Pancreas (tissue), 10 donors: ENCODE measurements around the gene CCSER2. TPM values are rescaled to one million over a fixed set of nuclear protein-coding genes. Genes with fewer than 3 reads are reported as not detected.

ENCODE experiments used
- ATAC-seq, 4 donors: fragments of 200-7000 bp; cut with Tn5 transposase; one replicate each; pipeline versions ENCODE4 v1.8.0 to v1.9.1; 2020; ENCODE audit warnings: mild to moderate bottlenecking in 4 of 4, moderate library complexity in 4 of 4
- DNase-seq, 6 donors: peaks; one replicate each; pipeline ENCODE4 v3.0.0-alpha.2; 2020
- FAIRE-seq: peaks from 2 replicates; lab custom pipeline; 2012; peaks lifted over from hg19 to GRCh38; lab: Jason Lieb, UNC
- H3K27ac ChIP-seq, 4 donors: fragments of 200-600 bp; sonication (generic); 1 replicate in 3 of 4; 2 replicates in 1 of 4; pipeline versions ENCODE4 v1.5.0 to v1.8.0; 2020
- H3K27me3 ChIP-seq, 4 donors: fragments of 200-600 bp; one replicate each; pipeline ENCODE4 v1.8.0; 2021
- H3K36me3 ChIP-seq, 3 donors: fragments of 200-600 bp; sonication (generic) in 1 of 3; one replicate each; pipeline versions ENCODE4 v1.5.0 to v1.8.0; 2020 to 2021
- H3K4me1 ChIP-seq, 3 donors: fragments of 200-600 bp; one replicate each; pipeline ENCODE4 v1.8.0; 2021
- H3K4me3 ChIP-seq, 4 donors: fragments of 200-600 bp; sonication (generic) in 2 of 4; one replicate each; pipeline versions ENCODE4 v1.5.0 to v1.8.0; 2020 to 2021
- H3K9me3 ChIP-seq, 4 donors: fragments of 200-600 bp; one replicate each; pipeline ENCODE4 v1.8.0; 2021
- CTCF ChIP-seq, 4 donors: fragments of 200-600 bp; sonication (generic) in 3 of 4; IDR thresholded peaks; one replicate each; pipeline versions ENCODE4 v1.5.0 to v1.8.0; 2021; ENCODE audit warnings: antibody characterized with exemption in 4 of 4
- whole genome bisulfite sequencing, 2 donors: extraction: QIAGEN DNeasy Blood & Tissue Kit; methylation state at CpG; one replicate each; pipeline ENCODE4 v1.1.7; 2013; 5-methylcytosine and 5-hydroxymethylcytosine counted together
- intact Hi-C, 3 donors: fragments of 100-400 bp; cut with DNase I; formaldehyde crosslinking; loops; one replicate each; pipeline versions ENCODE4 v1.11.1 to v1.14.2; 2022
- polyA plus RNA-seq, 2 donors: library from polyadenylated mRNA; stranded (reverse); fragments of 200-250 nt; gene quantifications; one replicate each; pipeline ENCODE4 v1.2.3, GENCODE V29; 2013
- total RNA-seq, 6 donors: library from RNA; stranded (reverse); fragmentation: NEBNext Ultra II Directional in 4 of 6; extraction: Animal tissue kit (Norgen Biotek cat#: 25700) in 4 of 6; gene quantifications; one replicate each; pipeline versions ENCODE4 v1.2.1 to v1.2.4, GENCODE V29; 2021 to 2023
- donor health status: healthy with polysubstance abuse.
- donor health status: DM: no; HTN: no; CAD: no; lungs with moderate emphysema.
- donor health status: DM: no; HTN: no; CAD: no.
- donor health status: control.
- donor health status: control.
- donor health status: Bipolar disorder and iron deficiency.
- donor health status: DM: yes; HTN: yes; CAD: no.
- donor health status: DM: no; HTN: no; CAD: no.
- donor health status: DM: no; HTN: no; CAD: no.
- donor health status: DM: yes; HTN: yes; CAD: no.

The CCSER2 gene
- total and polyA plus RNA-seq, 8 donors = 3.5 to 25.6 (median 21.8) TPM

GRCh38 chr10:84293574-84294016, 34.8 kb upstream of the CCSER2 start:
- Histone ChIP-seq H3K4me3 (no peak overlapping the region), H3K27me3 (no peaks in the 10 kb centered on the region), H3K4me1 (peaks cover 0 to under 1% (median 0%) of the 10 kb centered on the region in 3 donors), H3K27ac (no peak overlapping the region), H3K9me3 (no peaks in the 10 kb centered on the region), H3K36me3 (no peaks in the 10 kb centered on the region)
- ATAC-seq (no peak), DNase-seq (no peak), FAIRE-seq (no peak)
- TF ChIP-seq CTCF (IDR thresholded peaks at IDR 0.05) = no peak
- intact Hi-C loops = no loop called here
- WGBS, 2 donors = 60 to 73% methylated on average over 4 of the region's 4 CpGs

GRCh38 chr10:84294766-84295447, 33.5 kb upstream of the CCSER2 start:
- no peaks in the 10 kb centered on the region for H3K4me1 ChIP-seq
- H3K4me3 ChIP-seq = no peak overlapping the region
- no peak overlapping the region for H3K27ac ChIP-seq
- no peaks in the 10 kb centered on the region for H3K9me3 ChIP-seq
- TF ChIP-seq CTCF (IDR thresholded peaks at IDR 0.05) = no peak
- ATAC-seq (no peak), DNase-seq (no peak), FAIRE-seq (no peak)
- no peaks in the 10 kb centered on the region for H3K27me3 ChIP-seq
- intact Hi-C loops = no loop called here
- WGBS, 2 donors = 79 to 82% methylated on average over 1 of the region's 1 CpG
- no peaks in the 10 kb centered on the region for H3K36me3 ChIP-seq

- no peak for ATAC-seq
- WGBS, 2 donors = 68 to 74% methylated on average over 10 of the region's 10 CpGs
- Histone ChIP-seq H3K4me3 (no peak overlapping the region), H3K4me1 (no peaks in the 10 kb centered on the region), H3K36me3 (no peaks in the 10 kb centered on the region), H3K27ac (no peak overlapping the region), H3K9me3 (no peaks in the 10 kb centered on the region), H3K27me3 (no peaks in the 10 kb centered on the region)
- DNase-seq = no peak
- no peak for FAIRE-seq
- no peak for TF ChIP-seq CTCF (IDR thresholded peaks at IDR 0.05)
- intact Hi-C loops = no loop called here
Observed at GRCh38 chr10:84296091-84296981, 32.1 kb upstream of the CCSER2 start.

- intact Hi-C loops = no loop called here
- WGBS, 2 donors = 75 to 84% methylated on average over 3 of the region's 3 CpGs
- no peak for ATAC-seq
- no peak overlapping the region for H3K4me3 ChIP-seq
- no peak for FAIRE-seq
- no peak for TF ChIP-seq CTCF (IDR thresholded peaks at IDR 0.05)
- H3K9me3 ChIP-seq = no peaks in the 10 kb centered on the region
- no peak for DNase-seq
- no peaks in the 10 kb centered on the region for H3K4me1 ChIP-seq
- H3K36me3 ChIP-seq = no peaks in the 10 kb centered on the region
- no peak overlapping the region for H3K27ac ChIP-seq
- no peaks in the 10 kb centered on the region for H3K27me3 ChIP-seq
Observed at GRCh38 chr10:84298057-84298456, 30.3 kb upstream of the CCSER2 start.
